Endothelial cell of umbilical vein (primary cell): Measurements from ENCODE around the gene PI4KA. TPM values are rescaled to one million over a fixed set of nuclear protein-coding genes. Genes with fewer than 3 reads are reported as not detected.

ENCODE experiments used
- BruUV-seq: library from RNA; stranded (reverse); fragments of 400-500 nt; replicated peaks from 2 replicates; lab custom pipeline; 2021; lab: Mats Ljungman, UMichigan
- CTCF ChIA-PET: fragments of 300-600, 350-600 bp; sonication (Branson Sonifier 250); formaldehyde crosslinking; loops from one replicate; lab custom pipeline; 2021; ENCODE audit warnings: antibody characterized with exemption, inconsistent platforms; lab: Charles Lee
- POLR2A ChIA-PET: fragments of 300-600, 350-600 bp; sonication (Branson Sonifier 250); formaldehyde crosslinking; loops from one replicate; lab custom pipeline; 2021; ENCODE audit warnings: antibody characterized with exemption, inconsistent platforms; lab: Charles Lee
- DNase-seq: peaks from one replicate; pipeline ENCODE4 v3.0.0-alpha.2; 2011; ENCODE audit warnings: low read depth, low spot score
- FAIRE-seq: peaks from 2 replicates; lab custom pipeline; 2011; peaks lifted over from hg19 to GRCh38; lab: Jason Lieb, UNC
- H2AFZ ChIP-seq: 2 replicates; pipeline ENCODE4 v1.6.0; 2012; ENCODE audit warnings: low read depth, low read length, control low read depth, inconsistent platforms
- H3K27ac ChIP-seq: 2 replicates; pipeline ENCODE4 v1.5.1; 2011; ENCODE audit warnings: low read depth, mild to moderate bottlenecking, control low read depth, low read length, moderate library complexity; ENCODE audit not compliant: insufficient read depth
- H3K27me3 ChIP-seq, 2 experiments: 2 replicates each; pipeline versions ENCODE4 v1.6.0 to v1.6.1; 2011; ENCODE audit warnings: low read length in 2 of 2, mixed read lengths in 1 of 2; ENCODE audit not compliant: control insufficient read depth in 2 of 2, insufficient read depth in 2 of 2
- H3K36me3 ChIP-seq, 2 experiments: 2 replicates in 1 of 2; 3 replicates in 1 of 2; pipeline ENCODE4 v1.5.1; 2011; ENCODE audit warnings: low read length in 2 of 2, mild to moderate bottlenecking in 1 of 2, moderate library complexity in 1 of 2; ENCODE audit not compliant: control insufficient read depth in 2 of 2, insufficient read depth in 2 of 2; ENCODE audit errors: extremely low read depth in 1 of 2
- H3K4me1 ChIP-seq: 3 replicates; pipeline ENCODE4 v1.5.1; 2011; ENCODE audit warnings: mild to moderate bottlenecking, low read length; ENCODE audit not compliant: control insufficient read depth, insufficient read depth; ENCODE audit errors: extremely low read depth
- H3K4me2 ChIP-seq: 2 replicates; pipeline ENCODE4 v1.6.1; 2011; ENCODE audit warnings: low read length, control low read depth, mixed read lengths; ENCODE audit not compliant: insufficient read depth
- H3K4me3 ChIP-seq, 3 experiments: fragments of 200-600 bp in 1 of 3; sonication (generic), shearing (Covaris generic) in 1 of 3; replicated peaks in 1 of 3; 2 replicates each; pipeline ENCODE4 v1.5.1; 2011 to 2016; ENCODE audit warnings: control low read depth in 3 of 3, low read length in 3 of 3, mild to moderate bottlenecking in 2 of 3, inconsistent platforms in 1 of 3, low read depth in 1 of 3, moderate library complexity in 1 of 3; ENCODE audit not compliant: insufficient read depth in 1 of 3
- H3K79me2 ChIP-seq: 2 replicates; pipeline ENCODE4 v1.6.0; 2012; ENCODE audit warnings: low read length, inconsistent platforms; ENCODE audit not compliant: control insufficient read depth, insufficient read depth
- H3K9ac ChIP-seq: replicated peaks from 2 replicates; pipeline ENCODE3; 2011; ENCODE audit warnings: low read length, control low read depth; ENCODE audit not compliant: insufficient read depth; ENCODE audit errors: extremely low read depth
- H3K9me1 ChIP-seq: replicated peaks from 3 replicates; pipeline ENCODE4 v1.6.0; 2011; ENCODE audit warnings: mild to moderate bottlenecking, low read length; ENCODE audit not compliant: control insufficient read depth, insufficient read depth; ENCODE audit errors: extremely low read depth
- H3K9me3 ChIP-seq: replicated peaks from 2 replicates; pipeline ENCODE4 v1.5.1; 2012; ENCODE audit warnings: low read length, inconsistent platforms; ENCODE audit not compliant: control insufficient read depth, insufficient read depth
- H4K20me1 ChIP-seq: replicated peaks from 2 replicates; pipeline ENCODE3; 2011; ENCODE audit warnings: mild to moderate bottlenecking, low read length; ENCODE audit not compliant: control insufficient read depth, insufficient read depth; ENCODE audit errors: extremely low read depth
- EZH2 ChIP-seq: IDR thresholded peaks from 2 replicates; pipeline ENCODE4 v1.6.1; 2012; ENCODE audit warnings: borderline replicate concordance, low read depth, mild to moderate bottlenecking, moderate library complexity, low read length, inconsistent platforms; ENCODE audit not compliant: severe bottlenecking
- FOS ChIP-seq: IDR thresholded peaks from 2 replicates; pipeline ENCODE4 v1.6.1; 2011; ENCODE audit warnings: mild to moderate bottlenecking, low read length, moderate library complexity, borderline replicate concordance; ENCODE audit not compliant: insufficient read depth
- GATA2 ChIP-seq: IDR thresholded peaks from 2 replicates; pipeline ENCODE4 v1.7.0; 2011; ENCODE audit warnings: low read depth, mild to moderate bottlenecking, moderate library complexity, mixed read lengths, low read length; ENCODE audit not compliant: insufficient read length, insufficient read depth
- JUN ChIP-seq: IDR thresholded peaks from 2 replicates; pipeline ENCODE4 v1.6.1; 2011; ENCODE audit warnings: borderline replicate concordance, low read depth; ENCODE audit not compliant: insufficient read length, insufficient read depth
- MAX ChIP-seq: IDR thresholded peaks from 2 replicates; pipeline ENCODE4 v1.6.1; 2011; ENCODE audit not compliant: insufficient read depth, insufficient read length
- MYC ChIP-seq: IDR thresholded peaks from one replicate; pipeline ENCODE4 v1.6.1; 2011; ENCODE audit warnings: mild to moderate bottlenecking, low read depth, low read length
- POLR2A ChIP-seq: IDR thresholded peaks from 2 replicates; pipeline ENCODE4 v1.6.1; 2012; ENCODE audit warnings: low read depth, mild to moderate bottlenecking, control low read depth, low read length
- POLR2AphosphoS5 ChIP-seq: IDR thresholded peaks from 2 replicates; pipeline ENCODE4 v1.6.1; 2012; ENCODE audit warnings: low read depth, mild to moderate bottlenecking, control low read depth, low read length, moderate library complexity; ENCODE audit not compliant: insufficient read depth
- dilution Hi-C: fragments of 300-500 bp; cut with MboI; formaldehyde crosslinking; loops from one replicate; pipeline ENCODE4 v1.15.0; 2019; ENCODE audit warnings: low sequenced_read_pairs; ENCODE audit not compliant: extremely low pct_ligation_motif_present
- intact Hi-C: fragments of 100-400 bp; cut with micrococcal nuclease; formaldehyde crosslinking; loops from one replicate; pipeline ENCODE4 v1.10.0; 2022
- polyA plus RNA-seq, 4 experiments: library from polyadenylated mRNA; depleted of rRNA in 3 of 4; stranded (reverse) in 3 of 4; unstranded in 1 of 4; fragments of >200 nt; gene quantifications; 2 replicates each; pipeline versions ENCODE4 v1.2.1 to v1.2.3, GENCODE V29; 2011 to 2012; ENCODE audit warnings: missing spikeins in 1 of 4
- total RNA-seq: library from RNA; stranded (reverse); gene quantifications from 2 replicates; pipeline ENCODE4 v1.2.3, GENCODE V29; 2021
- TF ChIP-seq, protein P1 (sequence below), 2 donors: IDR thresholded peaks; 1 replicate in 1 of 2; 2 replicates in 1 of 2; pipeline ENCODE4 v1.5.1; 2011; ENCODE audit warnings: low read length in 2 of 2, mild to moderate bottlenecking in 2 of 2, moderate library complexity in 2 of 2, control low read depth in 1 of 2, inconsistent platforms in 1 of 2, low read depth in 1 of 2; ENCODE audit not compliant: insufficient read depth in 1 of 2; ENCODE audit errors: extremely low read depth in 1 of 2

Gene PI4KA
- total and polyA plus RNA-seq, 2 donors (not counting 3 experiments of a cell fraction or from before 2014, with no cell fraction given) = 28.9 to 56.4 TPM

DNA sequence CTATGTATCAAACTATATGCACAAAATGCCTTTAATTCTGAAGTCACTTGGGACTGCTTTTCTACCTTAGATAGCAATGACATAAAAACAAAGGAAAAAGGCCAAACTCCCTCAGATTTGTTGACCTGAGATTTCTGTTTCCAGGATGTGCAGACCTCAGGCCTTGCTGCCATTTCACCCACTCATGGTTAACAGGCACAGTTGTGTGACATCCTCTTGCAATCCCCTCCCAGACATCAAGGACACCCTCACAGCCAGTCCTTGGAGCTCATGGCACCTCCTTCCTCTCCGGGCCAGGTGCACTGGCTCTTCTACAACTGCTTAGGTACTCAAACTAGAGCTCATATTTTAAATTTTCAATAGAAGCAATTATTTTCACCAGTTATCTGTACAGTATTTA, 47.4 kb downstream of the PI4KA start:
- dilution Hi-C loops (no loop called here), intact Hi-C loops (no loop called here)
- Histone ChIP-seq H3K9me1 (no peaks in the 10 kb centered on the region), H3K4me2 (no peak overlapping the region), H3K79me2 (no peaks in the 10 kb centered on the region), H4K20me1 (no peaks in the 10 kb centered on the region), H2AFZ (no peak overlapping the region), H3K27ac (no peak overlapping the region), H3K4me1 (no peaks in the 10 kb centered on the region), H3K9me3 (no peaks in the 10 kb centered on the region), H3K36me3 (peaks cover 4 to 13% of the 10 kb centered on the region in 2 experiments), H3K4me3 (no peak overlapping the region), H3K9ac (no peak overlapping the region), H3K27me3 (no peaks in the 10 kb centered on the region)
- no peak for FAIRE-seq
- no TSS peak for BruUV-seq
- CTCF ChIA-PET = no interaction called here
- POLR2A ChIA-PET = no interaction called here
- DNase-seq = no peak
- TF ChIP-seq EZH2 (no peak), POLR2AphosphoS5 (no peak), POLR2A (no peak), FOS (no peak), JUN (no peak), MYC (no peak), GATA2 (no peak), MAX (no peak)
- TF ChIP-seq, protein P1, sequence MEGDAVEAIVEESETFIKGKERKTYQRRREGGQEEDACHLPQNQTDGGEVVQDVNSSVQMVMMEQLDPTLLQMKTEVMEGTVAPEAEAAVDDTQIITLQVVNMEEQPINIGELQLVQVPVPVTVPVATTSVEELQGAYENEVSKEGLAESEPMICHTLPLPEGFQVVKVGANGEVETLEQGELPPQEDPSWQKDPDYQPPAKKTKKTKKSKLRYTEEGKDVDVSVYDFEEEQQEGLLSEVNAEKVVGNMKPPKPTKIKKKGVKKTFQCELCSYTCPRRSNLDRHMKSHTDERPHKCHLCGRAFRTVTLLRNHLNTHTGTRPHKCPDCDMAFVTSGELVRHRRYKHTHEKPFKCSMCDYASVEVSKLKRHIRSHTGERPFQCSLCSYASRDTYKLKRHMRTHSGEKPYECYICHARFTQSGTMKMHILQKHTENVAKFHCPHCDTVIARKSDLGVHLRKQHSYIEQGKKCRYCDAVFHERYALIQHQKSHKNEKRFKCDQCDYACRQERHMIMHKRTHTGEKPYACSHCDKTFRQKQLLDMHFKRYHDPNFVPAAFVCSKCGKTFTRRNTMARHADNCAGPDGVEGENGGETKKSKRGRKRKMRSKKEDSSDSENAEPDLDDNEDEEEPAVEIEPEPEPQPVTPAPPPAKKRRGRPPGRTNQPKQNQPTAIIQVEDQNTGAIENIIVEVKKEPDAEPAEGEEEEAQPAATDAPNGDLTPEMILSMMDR (IDR thresholded peaks at IDR 0.05; ENCODE audit: extremely low read depth in 1 of 2, insufficient read depth in 1 of 2, low read depth in 1 of 2, low read length in 2 of 2) = no peak
